ENCODE data around the gene PHACTR3. TPM values are rescaled to one million over a fixed set of nuclear protein-coding genes. Genes with fewer than 3 reads are reported as not detected.

The PHACTR3 gene
- total and polyA plus RNA-seq, 2 donors (not counting 3 experiments of a cell fraction or from before 2014, with no cell fraction given), result not detected

DNA sequence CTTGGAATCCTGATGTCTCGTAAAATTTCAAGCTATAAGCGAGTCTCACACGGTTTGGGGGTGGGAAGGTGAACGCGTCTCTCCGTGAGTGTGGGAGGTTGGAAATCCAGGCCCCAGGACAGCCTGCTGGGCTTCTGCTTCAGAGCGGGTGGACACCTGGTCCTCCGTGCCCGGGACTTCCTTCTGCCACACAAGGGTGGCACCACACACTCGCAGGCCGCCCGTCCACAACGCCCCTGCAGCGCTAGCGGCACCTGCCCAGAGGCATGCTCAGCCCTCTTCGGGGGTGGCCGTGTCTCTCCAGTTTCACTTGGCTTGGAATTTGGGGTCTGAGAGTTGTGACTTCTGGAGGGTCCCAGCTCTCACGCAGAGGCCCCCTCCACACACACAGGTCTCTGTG, 151.9 kb downstream of the PHACTR3 start:
- intact Hi-C loops (cut with micrococcal nuclease), result no loop called here
- no peak for DNase-seq (ENCODE audit: low read depth, low spot score)

DNA sequence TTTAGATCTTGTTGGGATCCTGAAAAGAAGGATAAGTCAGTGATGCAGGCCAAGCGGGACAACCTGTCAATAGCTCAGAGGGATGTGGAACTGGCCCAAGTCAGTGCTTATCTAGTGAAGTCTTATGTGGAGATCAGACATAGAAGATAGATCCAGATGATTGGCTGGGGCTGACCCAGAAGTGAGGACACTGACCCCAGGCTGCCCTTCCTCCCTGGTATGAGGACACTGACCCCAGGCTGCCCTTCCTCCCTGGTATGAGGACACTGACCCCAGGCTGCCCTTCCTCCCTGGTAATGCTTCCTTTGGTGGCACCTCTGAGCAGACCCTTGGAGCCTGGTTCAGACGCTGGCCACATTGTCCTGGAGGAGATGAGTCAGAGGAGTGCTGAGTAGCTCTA, 159.7 kb downstream of the PHACTR3 start:
- no peak for FAIRE-seq
- intact Hi-C loops (cut with micrococcal nuclease), result no loop called here

More for the DNA sequence above, 151.9 kb downstream of the PHACTR3 start:
- no peak for FAIRE-seq
- Histone ChIP-seq H3K27ac (ENCODE audit: insufficient read depth, low read depth, low read length) (no peak overlapping the region), H3K9me3 (replicated peaks; ENCODE audit: control insufficient read depth, insufficient read depth, low read length) (no peaks in the 10 kb centered on the region), H3K79me2 (ENCODE audit: control insufficient read depth, insufficient read depth, low read length) (no peaks in the 10 kb centered on the region), H3K4me3 (replicated peaks in 1 of 3; ENCODE audit: insufficient read depth in 1 of 3, low read depth in 1 of 3, low read length in 3 of 3) (no peak overlapping the region), H3K4me1 (ENCODE audit: control insufficient read depth, extremely low read depth, insufficient read depth, low read length) (no peaks in the 10 kb centered on the region), H3K4me2 (ENCODE audit: insufficient read depth, low read length) (no peak overlapping the region), H3K27me3 (ENCODE audit: control insufficient read depth in 2 of 2, insufficient read depth in 2 of 2, low read length in 2 of 2) (no peaks in the 10 kb centered on the region), H3K9me1 (replicated peaks; ENCODE audit: control insufficient read depth, extremely low read depth, insufficient read depth, low read length) (no peaks in the 10 kb centered on the region), H2AFZ (ENCODE audit: low read depth, low read length) (no peak overlapping the region), H3K36me3 (ENCODE audit: control insufficient read depth in 2 of 2, extremely low read depth in 1 of 2, insufficient read depth in 2 of 2, low read length in 2 of 2) (no peaks in the 10 kb centered on the region), H3K9ac (replicated peaks; ENCODE audit: extremely low read depth, insufficient read depth, low read length) (no peak overlapping the region), H4K20me1 (replicated peaks; ENCODE audit: control insufficient read depth, extremely low read depth, insufficient read depth, low read length) (no peaks in the 10 kb centered on the region)
- POLR2A ChIA-PET, result no interaction called here
- TF ChIP-seq GATA2 (IDR thresholded peaks at IDR 0.05; ENCODE audit: insufficient read depth, insufficient read length, low read depth, low read length), result no peak
- no peak for TF ChIP-seq EZH2 (IDR thresholded peaks at IDR 0.05; ENCODE audit: borderline replicate concordance, low read depth, low read length, severe bottlenecking)
- TF ChIP-seq MYC (IDR thresholded peaks at IDR 0.05; ENCODE audit: low read depth, low read length), result no peak
- TF ChIP-seq POLR2A (IDR thresholded peaks at IDR 0.05; ENCODE audit: low read depth, low read length), result no peak
- no peak for TF ChIP-seq JUN (IDR thresholded peaks at IDR 0.05; ENCODE audit: borderline replicate concordance, insufficient read depth, insufficient read length, low read depth)
- TF ChIP-seq, protein P1, sequence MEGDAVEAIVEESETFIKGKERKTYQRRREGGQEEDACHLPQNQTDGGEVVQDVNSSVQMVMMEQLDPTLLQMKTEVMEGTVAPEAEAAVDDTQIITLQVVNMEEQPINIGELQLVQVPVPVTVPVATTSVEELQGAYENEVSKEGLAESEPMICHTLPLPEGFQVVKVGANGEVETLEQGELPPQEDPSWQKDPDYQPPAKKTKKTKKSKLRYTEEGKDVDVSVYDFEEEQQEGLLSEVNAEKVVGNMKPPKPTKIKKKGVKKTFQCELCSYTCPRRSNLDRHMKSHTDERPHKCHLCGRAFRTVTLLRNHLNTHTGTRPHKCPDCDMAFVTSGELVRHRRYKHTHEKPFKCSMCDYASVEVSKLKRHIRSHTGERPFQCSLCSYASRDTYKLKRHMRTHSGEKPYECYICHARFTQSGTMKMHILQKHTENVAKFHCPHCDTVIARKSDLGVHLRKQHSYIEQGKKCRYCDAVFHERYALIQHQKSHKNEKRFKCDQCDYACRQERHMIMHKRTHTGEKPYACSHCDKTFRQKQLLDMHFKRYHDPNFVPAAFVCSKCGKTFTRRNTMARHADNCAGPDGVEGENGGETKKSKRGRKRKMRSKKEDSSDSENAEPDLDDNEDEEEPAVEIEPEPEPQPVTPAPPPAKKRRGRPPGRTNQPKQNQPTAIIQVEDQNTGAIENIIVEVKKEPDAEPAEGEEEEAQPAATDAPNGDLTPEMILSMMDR (IDR thresholded peaks at IDR 0.05; ENCODE audit: extremely low read depth in 1 of 2, insufficient read depth in 1 of 2, low read depth in 1 of 2, low read length in 2 of 2), result no peak
- no peak for TF ChIP-seq FOS (IDR thresholded peaks at IDR 0.05; ENCODE audit: borderline replicate concordance, insufficient read depth, low read length)
- CTCF ChIA-PET, result no interaction called here
- dilution Hi-C loops (cut with MboI; ENCODE audit: extremely low pct_ligation_motif_present, low sequenced_read_pairs), result no loop called here
- no TSS peak for BruUV-seq (replicated peaks)

More for the DNA sequence above, 159.7 kb downstream of the PHACTR3 start:
- TF ChIP-seq, protein P2, sequence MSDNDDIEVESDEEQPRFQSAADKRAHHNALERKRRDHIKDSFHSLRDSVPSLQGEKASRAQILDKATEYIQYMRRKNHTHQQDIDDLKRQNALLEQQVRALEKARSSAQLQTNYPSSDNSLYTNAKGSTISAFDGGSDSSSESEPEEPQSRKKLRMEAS (IDR thresholded peaks at IDR 0.05; ENCODE audit: insufficient read depth, insufficient read length), result no peak
- ChIA-PET CTCF (no interaction called here), POLR2A (no interaction called here)
- Histone ChIP-seq H3K27me3 (ENCODE audit: control insufficient read depth in 2 of 2, insufficient read depth in 2 of 2, low read length in 2 of 2) (no peaks in the 10 kb centered on the region), H4K20me1 (replicated peaks; ENCODE audit: control insufficient read depth, extremely low read depth, insufficient read depth, low read length) (no peaks in the 10 kb centered on the region), H2AFZ (ENCODE audit: low read depth, low read length) (no peak overlapping the region), H3K9me3 (replicated peaks; ENCODE audit: control insufficient read depth, insufficient read depth, low read length) (no peaks in the 10 kb centered on the region), H3K4me3 (replicated peaks in 1 of 3; ENCODE audit: insufficient read depth in 1 of 3, low read depth in 1 of 3, low read length in 3 of 3) (no peak overlapping the region), H3K79me2 (ENCODE audit: control insufficient read depth, insufficient read depth, low read length) (no peaks in the 10 kb centered on the region), H3K9ac (replicated peaks; ENCODE audit: extremely low read depth, insufficient read depth, low read length) (no peak overlapping the region), H3K36me3 (ENCODE audit: control insufficient read depth in 2 of 2, extremely low read depth in 1 of 2, insufficient read depth in 2 of 2, low read length in 2 of 2) (no peaks in the 10 kb centered on the region), H3K27ac (ENCODE audit: insufficient read depth, low read depth, low read length) (no peak overlapping the region), H3K4me2 (ENCODE audit: insufficient read depth, low read length) (no peak overlapping the region), H3K9me1 (replicated peaks; ENCODE audit: control insufficient read depth, extremely low read depth, insufficient read depth, low read length) (no peaks in the 10 kb centered on the region), H3K4me1 (ENCODE audit: control insufficient read depth, extremely low read depth, insufficient read depth, low read length) (no peaks in the 10 kb centered on the region)
- BruUV-seq (replicated peaks), result no TSS peak
- dilution Hi-C loops (cut with MboI; ENCODE audit: extremely low pct_ligation_motif_present, low sequenced_read_pairs), result no loop called here
- no peak for DNase-seq (ENCODE audit: low read depth, low spot score)
